Measurements from ENCODE around the gene DISC1. TPM values are rescaled to one million over a fixed set of nuclear protein-coding genes. Genes with fewer than 3 reads are reported as not detected.

Gene DISC1
- total RNA-seq, 2 experiments from 2014 or later: 19.8 to 20.0 TPM

- peaks cover 5% of the 10 kb centered on the region for H3K9me3 Mint-ChIP-seq
- Histone ChIP-seq H3K36me3 (ENCODE audit: insufficient read depth, low read length) (no peaks in the 10 kb centered on the region), H3K9me3 (ENCODE audit: control insufficient read depth in 1 of 2, insufficient read depth in 1 of 2, low read length in 2 of 2) (peaks cover 0 to 10% of the 10 kb centered on the region in 2 experiments), H3K4me1 (ENCODE audit: insufficient read depth, low read length) (no peaks in the 10 kb centered on the region), H3K4me3 (ENCODE audit: low read length) (no peak overlapping the region), H3K27me3 (ENCODE audit: control insufficient read depth in 1 of 2, insufficient read depth in 2 of 2, low read length in 2 of 2) (no peaks in the 10 kb centered on the region), H3K27ac (ENCODE audit: low read depth in 1 of 2, low read length in 2 of 2) (no peak overlapping the region)
- H3K4me1 Mint-ChIP-seq (ENCODE audit: low read depth): peaks cover 6% of the 10 kb centered on the region
- ChIA-PET CTCF (no interaction called here), POLR2A (no interaction called here)
- no peaks in the 10 kb centered on the region for H3K27me3 Mint-ChIP-seq
- no peak overlapping the region for H3K4me3 Mint-ChIP-seq
- H3K36me3 Mint-ChIP-seq (ENCODE audit: low read depth): peaks cover 33% of the 10 kb centered on the region
- no peak overlapping the region for H3K27ac Mint-ChIP-seq
- intact Hi-C loops (cut with DNase I, micrococcal nuclease): no loop called here
- ATAC-seq (ENCODE audit: poor library complexity) (no peak), DNase-seq (no peak)
- TF ChIP-seq CTCF (IDR thresholded peaks at IDR 0.05): no peak
Measured at GRCh38 chr1:231953660-231954059, 327.1 kb downstream of the DISC1 start.

DNA sequence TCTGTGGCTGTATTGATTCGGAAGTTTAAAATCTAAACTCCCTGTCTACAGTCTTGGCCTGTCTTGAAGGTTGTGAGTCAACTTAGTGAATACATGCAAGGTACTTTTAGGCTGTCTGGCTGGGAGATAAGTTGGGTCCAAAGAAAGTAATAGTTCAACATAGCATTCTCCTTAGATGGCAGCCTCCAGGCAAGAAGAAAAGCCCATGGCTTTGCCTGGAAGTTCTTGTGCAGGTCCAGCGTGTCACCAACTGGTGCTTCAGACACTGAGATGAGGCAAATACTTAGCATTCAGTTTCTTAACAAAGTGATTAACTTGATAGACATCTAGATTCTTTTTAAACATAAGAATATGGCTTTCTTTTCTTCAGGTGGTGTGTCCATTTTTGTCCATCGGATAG lies 328.2 kb downstream of the DISC1 start:
- no peak for TF ChIP-seq CTCF (IDR thresholded peaks at IDR 0.05)
- H3K4me3 ChIP-seq (ENCODE audit: low read length): no peak overlapping the region
- no peaks in the 10 kb centered on the region for H3K27me3 Mint-ChIP-seq
- H3K4me3 Mint-ChIP-seq: no peak overlapping the region
- no peaks in the 10 kb centered on the region for H3K27me3 ChIP-seq (ENCODE audit: control insufficient read depth in 1 of 2, insufficient read depth in 2 of 2, low read length in 2 of 2)
- ChIA-PET POLR2A (no interaction called here), CTCF (no interaction called here)
- H3K4me1 ChIP-seq (ENCODE audit: insufficient read depth, low read length): no peaks in the 10 kb centered on the region
- intact Hi-C loops (cut with DNase I, micrococcal nuclease): no loop called here
- H3K9me3 Mint-ChIP-seq: peaks cover 5% of the 10 kb centered on the region
- peaks cover 0 to 10% of the 10 kb centered on the region in 2 experiments for H3K9me3 ChIP-seq (ENCODE audit: control insufficient read depth in 1 of 2, insufficient read depth in 1 of 2, low read length in 2 of 2)
- H3K27ac ChIP-seq (ENCODE audit: low read depth in 1 of 2, low read length in 2 of 2): no peak overlapping the region
- H3K36me3 Mint-ChIP-seq (ENCODE audit: low read depth): peaks cover 42% of the 10 kb centered on the region
- no peak overlapping the region for H3K27ac Mint-ChIP-seq
- H3K36me3 ChIP-seq (ENCODE audit: insufficient read depth, low read length): peaks cover 5% of the 10 kb centered on the region
- ATAC-seq (ENCODE audit: poor library complexity) (no peak), DNase-seq (no peak)
- peaks cover 6% of the 10 kb centered on the region for H3K4me1 Mint-ChIP-seq (ENCODE audit: low read depth)

DNA sequence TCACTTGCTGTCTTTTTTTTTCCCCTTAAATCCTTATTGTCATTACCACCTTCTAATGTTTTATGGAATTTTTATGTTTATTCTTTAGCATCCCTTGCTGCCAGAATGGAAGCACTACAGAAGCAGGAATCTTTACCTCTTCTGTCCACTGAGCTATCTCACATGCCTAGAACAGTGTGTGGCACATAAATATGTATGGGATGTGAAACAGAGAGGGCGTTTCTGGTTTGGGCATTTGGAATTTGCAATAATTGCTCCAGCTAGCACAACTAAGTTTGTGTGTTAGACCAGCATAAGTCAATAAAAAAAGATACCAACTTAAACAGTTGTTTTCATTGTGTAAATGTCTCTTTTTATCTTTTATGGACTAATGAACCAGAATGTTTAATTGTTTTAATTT lies 330.8 kb downstream of the DISC1 start:
- CTCF ChIA-PET: no interaction called here

More for the DNA sequence above, 330.8 kb downstream of the DISC1 start:
- Mint-ChIP-seq H3K4me3 (no peak overlapping the region), H3K36me3 (ENCODE audit: low read depth) (peaks cover 68% of the 10 kb centered on the region), H3K27me3 (no peaks in the 10 kb centered on the region), H3K9me3 (peaks cover 2% of the 10 kb centered on the region), H3K27ac (no peak overlapping the region), H3K4me1 (ENCODE audit: low read depth) (no peaks in the 10 kb centered on the region)
- Histone ChIP-seq H3K4me3 (ENCODE audit: low read length) (no peak overlapping the region), H3K4me1 (ENCODE audit: insufficient read depth, low read length) (no peaks in the 10 kb centered on the region), H3K9me3 (ENCODE audit: control insufficient read depth in 1 of 2, insufficient read depth in 1 of 2, low read length in 2 of 2) (peaks cover 0 to 10% of the 10 kb centered on the region in 2 experiments), H3K36me3 (ENCODE audit: insufficient read depth, low read length) (peaks cover 5% of the 10 kb centered on the region), H3K27me3 (ENCODE audit: control insufficient read depth in 1 of 2, insufficient read depth in 2 of 2, low read length in 2 of 2) (no peaks in the 10 kb centered on the region), H3K27ac (ENCODE audit: low read depth in 1 of 2, low read length in 2 of 2) (no peak overlapping the region)
- ATAC-seq (ENCODE audit: poor library complexity) (no peak), DNase-seq (no peak)
- TF ChIP-seq CTCF (IDR thresholded peaks at IDR 0.05): no peak
- POLR2A ChIA-PET: no interaction called here
- intact Hi-C loops (cut with DNase I, micrococcal nuclease): no loop called here

All from CD4-positive, alpha-beta T cell (primary cell).